GM12878 (cell line): ENCODE measurements around the gene CHN2.

Experiments used
- NFIC ChIP-seq: IDR thresholded peaks from 2 replicates; pipeline ENCODE4 v1.6.1; 2012; ENCODE audit warnings: low read depth, mild to moderate bottlenecking, inconsistent platforms, low read length, moderate library complexity
- PAX8 ChIP-seq: fragments of 450-650 bp; IDR thresholded peaks from 2 replicates; pipeline ENCODE4 v1.6.1; 2017; ENCODE audit warnings: mild to moderate bottlenecking, moderate library complexity
- POLR2A ChIP-seq: IDR thresholded peaks from 2 replicates; pipeline ENCODE4 v1.6.1; 2011; ENCODE audit warnings: low read depth, mild to moderate bottlenecking, low read length
- RFX5 ChIP-seq: IDR thresholded peaks from 2 replicates; pipeline ENCODE4 v1.6.1; 2011; ENCODE audit warnings: low read depth, low read length, improper control_type of control experiment

GRCh38 chr7:29499932-29500331, 305.4 kb downstream of the CHN2 start:
- TF ChIP-seq POLR2A (no peak), RFX5 (no peak), NFIC (no peak), PAX8 (no peak)
